Measurements from ENCODE around the gene NMBR. TPM values are rescaled to one million over a fixed set of nuclear protein-coding genes. Genes with fewer than 3 reads are reported as not detected.

NMBR gene
- not detected in 5 replicates for total RNA-seq (2022; extraction: Qiagen RNA extraction; ENCODE audit: low read depth)

GRCh38 chr6:142146828-142147662, at the start of gene NMBR, which contains the start of gene VTA1:
NMBR (minus strand) TSS chr6:142147122; CDS start chr6:142088658, 58,464 bp downstream.
VTA1 (plus strand) TSS chr6:142147263; CDS start chr6:142147288, 25 bp downstream.

DNA sequence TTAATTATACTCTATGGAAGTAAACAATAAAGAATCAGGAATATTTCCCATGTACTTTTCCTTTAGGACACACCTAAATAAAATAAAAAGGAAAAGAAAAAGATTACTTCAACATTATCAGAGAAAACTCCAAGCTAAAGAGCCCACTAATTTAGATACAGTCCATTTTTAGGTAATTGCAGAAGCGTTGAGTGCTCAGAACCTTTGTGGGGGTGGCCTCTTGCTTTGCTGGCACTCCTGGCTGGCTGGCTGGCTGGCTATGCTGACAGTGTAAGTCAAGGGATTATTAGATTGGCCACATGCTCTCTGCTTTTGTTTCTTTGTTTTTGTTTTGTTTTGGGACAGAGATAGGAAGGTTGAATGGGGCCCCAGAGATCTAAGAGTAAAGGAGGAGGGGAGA, 14.3 kb downstream of the NMBR start, which contains the start of gene GJE1:
GJE1 (plus strand) TSS at position 301 of the 400 bp plus-strand sequence. CDS start 234 bp downstream, outside the sequence.

Other genes with a start within 250 kb of the NMBR start
- gene GJE1, start 14.2 kb downstream of the NMBR start, total RNA-seq (2022; extraction: Qiagen RNA extraction; ENCODE audit: low read depth): not detected in 5 replicates
- gene VTA1, start 141 bp upstream of the NMBR start, total RNA-seq (2022; extraction: Qiagen RNA extraction; ENCODE audit: low read depth): 41.6 to 47.8 TPM (median 43.0 TPM) in 5 replicates
- 38.4 to 54.0 TPM (median 50.2 TPM) in 5 replicates for gene ADGRG6, start 154.9 kb upstream of the NMBR start, total RNA-seq (2022; extraction: Qiagen RNA extraction; ENCODE audit: low read depth)

Data from A549 treated with CpdA at 1 μM for 4 hours (cell line).